Omental fat pad (tissue), 4 donors: ENCODE results near the gene CUBN. TPM values are rescaled to one million over a fixed set of nuclear protein-coding genes. Genes with fewer than 3 reads are reported as not detected.

Experiments
- ATAC-seq: fragments of 150-250 bp; one replicate; pipeline ENCODE4 v1.9.1; 2016; ENCODE audit warnings: mild to moderate bottlenecking, moderate library complexity; ENCODE audit not compliant: low FRiP score
- DNase-seq: peaks from one replicate; pipeline ENCODE4 v3.0.0-alpha.2; 2019; ENCODE audit warnings: low spot score
- CTCF ChIP-seq, 3 donors: fragments of 450-650 bp; IDR thresholded peaks; one replicate each; pipeline ENCODE4 v1.5.1; 2016 to 2017; ENCODE audit warnings: antibody characterized with exemption in 3 of 3, mild to moderate bottlenecking in 3 of 3, moderate library complexity in 2 of 3
- total RNA-seq, 4 donors: library from RNA; depleted of rRNA; stranded (reverse); fragments of >200 nt; gene quantifications; one replicate each; pipeline ENCODE4 v1.1.0, GENCODE V29; 2016

The CUBN gene
- total RNA-seq, 4 donors from 2014 or later = 1.6 to 4.5 (median 2.2) TPM

DNA sequence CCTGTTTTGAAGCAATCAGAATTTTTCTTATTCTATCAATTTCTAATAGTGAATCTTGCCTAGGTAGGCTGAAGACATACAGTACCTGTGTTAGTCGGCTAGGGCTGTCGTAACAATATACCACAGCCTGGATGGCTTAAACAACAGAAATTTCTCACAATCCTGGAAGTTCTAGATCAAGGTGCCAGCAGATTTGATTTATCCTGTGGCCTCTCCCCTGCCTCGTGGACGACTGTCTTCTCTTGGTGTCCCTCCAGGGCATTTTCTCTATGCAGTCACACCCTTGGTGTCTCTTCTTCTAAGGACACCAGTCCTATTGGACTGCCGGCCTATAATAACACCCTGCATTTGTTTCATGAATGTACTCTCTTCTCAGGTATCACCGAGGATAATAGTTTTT lies 310.6 kb downstream of the CUBN start:
- ATAC-seq (no peak), DNase-seq (no peak)
- TF ChIP-seq CTCF (IDR thresholded peaks at IDR 0.05) = no peak

DNA sequence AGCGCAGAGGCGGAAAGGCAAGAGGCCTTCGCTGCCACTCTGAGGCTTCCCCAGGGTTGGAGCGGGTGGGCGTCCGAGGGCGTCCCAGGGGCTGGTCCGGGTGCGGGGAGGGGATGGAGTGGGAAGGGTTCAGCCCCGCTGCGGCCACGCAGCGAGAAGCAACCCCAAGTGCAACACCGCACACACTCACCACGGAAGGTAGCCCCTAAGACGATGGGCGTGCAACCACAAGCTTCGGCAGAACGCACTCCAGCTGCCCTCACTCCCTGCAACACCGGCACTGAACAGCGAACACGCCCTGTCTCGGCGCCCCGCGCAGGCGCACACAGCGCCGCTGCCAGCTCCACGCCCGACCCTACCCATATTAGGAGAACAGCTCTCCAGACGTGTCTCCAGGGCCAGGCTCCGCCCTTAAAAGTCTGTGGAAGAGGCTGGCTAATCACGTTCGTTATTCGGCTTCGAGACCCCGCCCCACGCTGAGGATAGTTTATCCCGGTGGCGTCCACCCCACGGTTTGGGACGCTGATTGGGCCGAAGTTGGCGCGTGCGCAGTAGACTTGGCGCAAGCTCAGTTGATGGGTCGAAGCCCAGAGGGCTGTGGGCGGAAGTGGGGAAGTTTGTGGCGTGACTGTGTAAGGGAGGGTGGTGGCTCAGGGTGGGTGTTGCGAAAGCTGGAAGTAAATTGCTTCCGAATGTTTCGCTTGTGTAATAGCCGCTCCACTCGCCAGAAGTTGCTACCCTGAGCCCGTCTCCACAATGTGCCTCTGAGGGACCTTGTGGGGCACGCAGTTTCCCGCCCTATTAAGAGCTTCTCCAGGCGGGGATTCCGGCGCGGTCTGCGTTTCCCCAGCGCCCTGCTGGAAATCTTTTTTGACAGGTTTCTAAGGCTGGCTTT lies 312.2 kb downstream of the CUBN start, which contains the start of gene RSU1:
RSU1 (minus strand) TSS at position 300 of the 895 bp plus-strand sequence. CDS start 343 bp downstream, outside the sequence.
- ATAC-seq (peak; percentile 99), DNase-seq (peak; percentile 96)
- no peak for TF ChIP-seq CTCF (IDR thresholded peaks at IDR 0.05)

DNA sequence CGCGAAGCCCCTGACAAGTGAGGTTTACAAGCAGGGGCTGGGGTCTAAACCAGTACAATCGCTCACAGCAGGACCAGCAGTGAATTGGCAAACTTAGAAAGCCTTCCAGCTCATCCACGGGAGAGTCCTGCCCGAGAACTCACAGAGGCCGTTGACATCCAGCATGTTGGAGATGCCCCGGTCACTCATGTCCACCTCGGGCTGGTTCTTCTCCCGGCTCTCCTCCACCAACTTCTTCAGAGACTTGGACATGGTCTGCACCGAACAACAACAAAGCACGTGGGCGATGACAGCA lies 312.8 kb downstream of the CUBN start:
- DNase-seq (no peak), ATAC-seq (no peak)
- TF ChIP-seq CTCF (IDR thresholded peaks at IDR 0.05) = no peak

DNA sequence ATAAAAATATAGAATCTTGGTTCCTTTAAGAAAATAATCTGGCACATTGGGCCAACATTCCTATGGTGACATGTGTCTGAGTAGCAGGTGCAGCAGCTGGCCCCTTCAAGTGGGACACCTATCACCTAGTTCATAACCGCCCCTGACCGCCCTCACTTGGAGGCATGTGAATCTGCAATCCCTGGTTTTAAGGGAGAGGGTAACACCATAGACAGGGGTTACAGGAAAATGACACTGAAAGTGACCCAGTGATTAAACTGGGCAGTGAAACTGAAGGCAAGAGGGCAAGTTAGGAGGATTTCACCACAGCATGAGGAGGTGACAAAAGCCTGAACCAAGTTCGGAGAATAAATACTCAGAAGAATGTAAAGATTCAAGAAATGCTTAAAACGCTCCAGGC lies 313.4 kb downstream of the CUBN start:
- TF ChIP-seq CTCF (IDR thresholded peaks at IDR 0.05) = no peak
- DNase-seq (no peak), ATAC-seq (no peak)

DNA sequence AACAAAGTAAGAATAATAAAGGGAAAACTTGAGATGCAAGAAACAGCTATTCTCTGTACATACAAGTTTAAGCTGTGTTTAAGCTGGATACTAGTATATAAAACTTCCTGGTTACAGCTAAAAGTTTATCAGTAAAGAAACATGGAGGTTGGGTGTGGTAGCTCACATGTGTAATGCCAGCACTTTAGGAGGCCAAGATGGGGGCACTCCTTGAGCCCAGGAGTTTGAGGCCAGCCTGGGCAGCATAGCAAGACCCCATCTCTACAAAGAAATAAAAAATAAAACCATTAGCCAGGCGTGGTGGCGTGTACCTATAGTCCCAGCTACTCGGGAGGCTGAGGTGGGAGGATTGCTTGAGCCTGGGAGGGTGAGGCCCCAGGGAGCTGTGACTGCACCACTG lies 315.6 kb downstream of the CUBN start:
- ATAC-seq = no peak
- TF ChIP-seq CTCF (IDR thresholded peaks at IDR 0.05) = no peak
- no peak for DNase-seq

DNA sequence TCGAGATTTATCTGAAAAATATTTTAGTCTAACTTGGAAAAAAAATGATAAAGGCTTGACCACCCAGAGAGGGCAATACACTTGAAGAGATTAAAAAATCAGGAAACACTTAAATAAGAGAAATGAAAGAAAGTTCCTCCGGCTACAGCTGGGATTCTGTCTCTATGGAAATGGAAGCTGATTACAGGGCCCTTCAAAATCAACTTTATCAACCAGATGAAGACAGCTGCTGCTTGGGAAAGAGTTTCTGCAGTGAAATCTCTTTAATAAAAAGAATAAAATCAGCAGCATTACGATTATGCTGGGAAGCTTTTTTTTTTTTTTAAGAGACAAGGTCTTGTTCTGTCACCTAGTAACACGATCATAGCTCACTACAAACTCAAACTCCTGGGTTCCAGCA lies 316.9 kb downstream of the CUBN start:
- ATAC-seq (no peak), DNase-seq (no peak)
- no peak for TF ChIP-seq CTCF (IDR thresholded peaks at IDR 0.05)

DNA sequence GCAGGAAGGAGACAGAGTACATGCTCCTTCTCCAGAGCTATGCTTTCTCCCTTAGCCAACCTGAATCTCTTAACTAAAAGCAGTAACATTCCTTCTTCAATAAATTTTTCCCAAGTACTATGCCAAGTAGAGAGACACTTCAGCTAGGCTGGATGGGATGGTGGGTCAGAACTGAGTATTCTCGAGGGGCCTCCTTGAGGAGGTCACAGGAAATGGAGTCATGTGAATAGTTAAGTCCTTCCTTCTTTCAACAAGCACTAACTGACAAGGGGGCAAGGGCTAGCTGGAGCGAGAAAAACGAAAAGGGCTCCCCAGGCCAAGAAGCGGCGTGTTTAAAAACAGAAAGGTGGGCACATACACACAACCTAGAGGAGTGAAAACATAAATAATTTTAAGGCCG lies 317.8 kb downstream of the CUBN start:
- no peak for DNase-seq
- ATAC-seq = no peak
- no peak for TF ChIP-seq CTCF (IDR thresholded peaks at IDR 0.05)
